H9 (cell line): ENCODE data around the gene MS4A15. TPM values are rescaled to one million over a fixed set of nuclear protein-coding genes. Genes with fewer than 3 reads are reported as not detected.

Experiments
- DNase-seq: peaks from one replicate; pipeline ENCODE4 v3.0.0-alpha.2; 2017
- H2AFZ ChIP-seq: one replicate; pipeline ENCODE4 v1.6.1; 2013; ENCODE audit warnings: mild to moderate bottlenecking, low read length, control low read depth, moderate library complexity
- H2AK5ac ChIP-seq: 2 replicates; pipeline ENCODE4 v1.6.1; 2013; ENCODE audit warnings: low read length, control low read depth, mixed read lengths; ENCODE audit not compliant: insufficient read length
- H2BK120ac ChIP-seq: one replicate; pipeline ENCODE4 v1.6.1; 2013; ENCODE audit warnings: low read depth, mild to moderate bottlenecking, low read length, control low read depth, inconsistent platforms; ENCODE audit not compliant: poor library complexity, severe bottlenecking
- H2BK12ac ChIP-seq: 2 replicates; pipeline ENCODE4 v1.6.1; 2013; ENCODE audit warnings: low read length, control low read depth, mixed read lengths, low read depth; ENCODE audit not compliant: insufficient read length
- H2BK15ac ChIP-seq: 2 replicates; pipeline ENCODE4 v1.6.1; 2013; ENCODE audit warnings: low read depth, low read length, control low read depth
- H2BK20ac ChIP-seq: one replicate; pipeline ENCODE4 v1.6.1; 2013; ENCODE audit warnings: low read depth, mild to moderate bottlenecking, low read length, control low read depth, inconsistent platforms; ENCODE audit not compliant: poor library complexity, severe bottlenecking
- H2BK5ac ChIP-seq: 2 replicates; pipeline ENCODE4 v1.6.1; 2013; ENCODE audit warnings: low read length, control low read depth, mixed read lengths; ENCODE audit not compliant: insufficient read length
- H3K14ac ChIP-seq: 2 replicates; pipeline ENCODE4 v1.6.1; 2013; ENCODE audit warnings: low read length, control low read depth; ENCODE audit not compliant: insufficient read depth
- H3K18ac ChIP-seq: 2 replicates; pipeline ENCODE4 v1.6.1; 2013; ENCODE audit warnings: low read depth, mild to moderate bottlenecking, mixed read lengths, low read length, control low read depth; ENCODE audit not compliant: insufficient read length
- H3K23ac ChIP-seq: 2 replicates; pipeline ENCODE4 v1.6.1; 2013; ENCODE audit warnings: low read length, control low read depth, mixed read lengths, low read depth; ENCODE audit not compliant: insufficient read length
- H3K23me2 ChIP-seq: 2 replicates; pipeline ENCODE4 v1.6.1; 2013; ENCODE audit warnings: low read depth, mild to moderate bottlenecking, mixed read lengths, low read length, control low read depth; ENCODE audit not compliant: insufficient read length, poor library complexity, severe bottlenecking
- H3K27ac ChIP-seq: 2 replicates; pipeline ENCODE4 v1.5.1; 2013; ENCODE audit warnings: low read length, control low read depth, mixed read lengths, low read depth; ENCODE audit not compliant: insufficient read length
- H3K27me3 ChIP-seq: 2 replicates; pipeline ENCODE4 v1.6.1; 2013; ENCODE audit warnings: low read length, control low read depth, inconsistent platforms; ENCODE audit not compliant: insufficient read depth
- H3K4ac ChIP-seq: 2 replicates; pipeline ENCODE4 v1.6.1; 2013; ENCODE audit warnings: low read depth, mild to moderate bottlenecking, control low read depth, inconsistent platforms, low read length, moderate library complexity
- H3K4me1 ChIP-seq: 2 replicates; pipeline ENCODE4 v1.6.1; 2013; ENCODE audit warnings: low read length, control low read depth, inconsistent platforms; ENCODE audit not compliant: insufficient read depth
- H3K4me2 ChIP-seq: 2 replicates; pipeline ENCODE4 v1.6.1; 2013; ENCODE audit warnings: low read length, control low read depth, mixed read lengths; ENCODE audit not compliant: insufficient read length, insufficient read depth
- H3K56ac ChIP-seq: 2 replicates; pipeline ENCODE4 v1.6.1; 2013; ENCODE audit warnings: low read depth, mild to moderate bottlenecking, mixed read lengths, low read length, control low read depth; ENCODE audit not compliant: insufficient read length
- H3K79me1 ChIP-seq: 2 replicates; pipeline ENCODE4 v1.6.1; 2013; ENCODE audit warnings: low read depth, mild to moderate bottlenecking, moderate library complexity, low read length, control low read depth, inconsistent platforms; ENCODE audit not compliant: insufficient read depth, poor library complexity, severe bottlenecking
- H3K79me2 ChIP-seq: 2 replicates; pipeline ENCODE4 v1.6.1; 2013; ENCODE audit warnings: low read length, control low read depth, inconsistent platforms; ENCODE audit not compliant: insufficient read depth
- H3K9ac ChIP-seq: 2 replicates; pipeline ENCODE4 v1.6.1; 2013; ENCODE audit warnings: low read length, control low read depth, mixed read lengths; ENCODE audit not compliant: insufficient read length; ENCODE audit errors: extremely low read depth
- H3K9me3 ChIP-seq: one replicate; pipeline ENCODE4 v1.6.1; 2013; ENCODE audit warnings: low read depth, low read length, inconsistent platforms; ENCODE audit not compliant: control insufficient read depth
- H3T11ph ChIP-seq: one replicate; pipeline ENCODE4 v1.6.1; 2013; ENCODE audit warnings: mild to moderate bottlenecking, low read length, control low read depth, inconsistent platforms
- H4K20me1 ChIP-seq: one replicate; pipeline ENCODE4 v1.6.1; 2013; ENCODE audit not compliant: control insufficient read depth, insufficient read length, insufficient read depth
- H4K5ac ChIP-seq: 2 replicates; pipeline ENCODE4 v1.6.1; 2013; ENCODE audit warnings: low read depth, mild to moderate bottlenecking, mixed read lengths, low read length, control low read depth; ENCODE audit not compliant: insufficient read length
- H4K8ac ChIP-seq: replicated peaks from 2 replicates; pipeline ENCODE4 v1.6.1; 2013; ENCODE audit warnings: low read length, control low read depth, mixed read lengths, low read depth; ENCODE audit not compliant: insufficient read length
- H4K91ac ChIP-seq: 2 replicates; pipeline ENCODE4 v1.6.1; 2013; ENCODE audit warnings: low read depth, mild to moderate bottlenecking, moderate library complexity, mixed read lengths, low read length, control low read depth; ENCODE audit not compliant: insufficient read length
- H3K27ac Mint-ChIP-seq, 3 experiments: 2 replicates in 2 of 3; 3 replicates in 1 of 3; pipeline ENCODE4 v1.8.0; 2020 to 2021; ENCODE audit warnings: mixed read lengths in 3 of 3, mild to moderate bottlenecking in 1 of 3, moderate library complexity in 1 of 3
- H3K27me3 Mint-ChIP-seq: 2 replicates; pipeline ENCODE4 v1.8.0; 2021; ENCODE audit warnings: low read depth, mild to moderate bottlenecking, moderate library complexity, mixed read lengths
- H3K36me3 Mint-ChIP-seq, 3 experiments: 2 replicates in 2 of 3; 3 replicates in 1 of 3; pipeline ENCODE4 v1.8.0; 2020 to 2021; ENCODE audit warnings: low read depth in 3 of 3, mixed read lengths in 3 of 3; ENCODE audit not compliant: insufficient read depth in 1 of 3
- H3K4me1 Mint-ChIP-seq, 2 experiments: 2 replicates each; pipeline ENCODE4 v1.8.0; 2020; ENCODE audit warnings: mixed read lengths in 2 of 2
- H3K4me3 Mint-ChIP-seq, 2 experiments: 2 replicates in 1 of 2; 3 replicates in 1 of 2; pipeline ENCODE4 v1.8.0; 2020 to 2021; ENCODE audit warnings: mild to moderate bottlenecking in 2 of 2, mixed read lengths in 2 of 2, moderate library complexity in 1 of 2
- H3K9me3 Mint-ChIP-seq, 2 experiments: 2 replicates in 1 of 2; 3 replicates in 1 of 2; pipeline ENCODE4 v1.8.0; 2020; ENCODE audit warnings: mild to moderate bottlenecking in 2 of 2, mixed read lengths in 2 of 2, moderate library complexity in 1 of 2
- WGBS: extraction: QIAGEN DNeasy Blood & Tissue Kit; methylation state at CpG from one replicate; pipeline ENCODE4 v1.1.7; 2013; ENCODE audit warnings: missing lambda C conversion rate, low lambda C conversion rate, mixed read lengths; ENCODE audit not compliant: insufficient read length; ENCODE audit errors: extremely low coverage; 5-methylcytosine and 5-hydroxymethylcytosine counted together
- total RNA-seq: library from RNA; stranded (reverse); gene quantifications from 2 replicates; pipeline ENCODE4 v1.2.1, GENCODE V29; 2021
- TF ChIP-seq, protein P1 (sequence below): fragments of 200-600 bp; sonication (generic); conservative IDR thresholded peaks from 3 replicates; pipeline ENCODE4 v1.8.0; 2021; ENCODE audit warnings: antibody characterized with exemption, mild to moderate bottlenecking

MS4A15 gene
- total RNA-seq, 1 experiment from 2014 or later: 0.11 TPM

- Histone ChIP-seq H3K4me1 (no peaks in the 10 kb centered on the region), H4K20me1 (no peaks in the 10 kb centered on the region), H3K4me2 (no peak overlapping the region), H2BK120ac (no peak overlapping the region), H2BK5ac (no peak overlapping the region), H3K79me2 (no peaks in the 10 kb centered on the region), H3K79me1 (no peaks in the 10 kb centered on the region), H3K27ac (no peak overlapping the region), H2AK5ac (no peak overlapping the region), H2BK12ac (no peak overlapping the region), H3K23ac (no peak overlapping the region), H3T11ph (no peak overlapping the region), H4K5ac (no peak overlapping the region), H3K27me3 (no peaks in the 10 kb centered on the region), H3K56ac (no peak overlapping the region), H3K18ac (no peak overlapping the region), H3K23me2 (no peaks in the 10 kb centered on the region), H3K14ac (no peak overlapping the region; the same call in 1 of the 2 replicates), H3K4ac (no peak overlapping the region), H2BK15ac (no peak overlapping the region), H2AFZ (no peak overlapping the region), H4K8ac (no peak overlapping the region), H3K9me3 (no peaks in the 10 kb centered on the region), H3K9ac (no peak overlapping the region), H4K91ac (no peak overlapping the region), H2BK20ac (no peak overlapping the region)
- TF ChIP-seq, protein P1, sequence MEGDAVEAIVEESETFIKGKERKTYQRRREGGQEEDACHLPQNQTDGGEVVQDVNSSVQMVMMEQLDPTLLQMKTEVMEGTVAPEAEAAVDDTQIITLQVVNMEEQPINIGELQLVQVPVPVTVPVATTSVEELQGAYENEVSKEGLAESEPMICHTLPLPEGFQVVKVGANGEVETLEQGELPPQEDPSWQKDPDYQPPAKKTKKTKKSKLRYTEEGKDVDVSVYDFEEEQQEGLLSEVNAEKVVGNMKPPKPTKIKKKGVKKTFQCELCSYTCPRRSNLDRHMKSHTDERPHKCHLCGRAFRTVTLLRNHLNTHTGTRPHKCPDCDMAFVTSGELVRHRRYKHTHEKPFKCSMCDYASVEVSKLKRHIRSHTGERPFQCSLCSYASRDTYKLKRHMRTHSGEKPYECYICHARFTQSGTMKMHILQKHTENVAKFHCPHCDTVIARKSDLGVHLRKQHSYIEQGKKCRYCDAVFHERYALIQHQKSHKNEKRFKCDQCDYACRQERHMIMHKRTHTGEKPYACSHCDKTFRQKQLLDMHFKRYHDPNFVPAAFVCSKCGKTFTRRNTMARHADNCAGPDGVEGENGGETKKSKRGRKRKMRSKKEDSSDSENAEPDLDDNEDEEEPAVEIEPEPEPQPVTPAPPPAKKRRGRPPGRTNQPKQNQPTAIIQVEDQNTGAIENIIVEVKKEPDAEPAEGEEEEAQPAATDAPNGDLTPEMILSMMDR: no peak
- no peaks in the 10 kb centered on the region for H3K36me3 Mint-ChIP-seq
- no CpG with 5 or more reads among the region's 12 CpGs for WGBS
- H3K4me1 Mint-ChIP-seq: no peaks in the 10 kb centered on the region
- DNase-seq: no peak
- H3K9me3 Mint-ChIP-seq: peaks cover 0 to 2% of the 10 kb centered on the region in 2 experiments; a peak in 1 of 5 replicates
- peaks cover 4% of the 10 kb centered on the region; the same call in 1 of the 2 replicates for H3K27me3 Mint-ChIP-seq
- H3K27ac Mint-ChIP-seq: no peak overlapping the region
- H3K4me3 Mint-ChIP-seq: no peak overlapping the region
Observed at GRCh38 chr11:60782393-60783140, 25.9 kb downstream of the MS4A15 start.
